ENCODE measurements around the gene ARHGEF25. TPM values are rescaled to one million over a fixed set of nuclear protein-coding genes. Genes with fewer than 3 reads are reported as not detected.

Gene ARHGEF25
- total RNA-seq, 1 donor from 2014 or later, result 18.4 TPM

DNA sequence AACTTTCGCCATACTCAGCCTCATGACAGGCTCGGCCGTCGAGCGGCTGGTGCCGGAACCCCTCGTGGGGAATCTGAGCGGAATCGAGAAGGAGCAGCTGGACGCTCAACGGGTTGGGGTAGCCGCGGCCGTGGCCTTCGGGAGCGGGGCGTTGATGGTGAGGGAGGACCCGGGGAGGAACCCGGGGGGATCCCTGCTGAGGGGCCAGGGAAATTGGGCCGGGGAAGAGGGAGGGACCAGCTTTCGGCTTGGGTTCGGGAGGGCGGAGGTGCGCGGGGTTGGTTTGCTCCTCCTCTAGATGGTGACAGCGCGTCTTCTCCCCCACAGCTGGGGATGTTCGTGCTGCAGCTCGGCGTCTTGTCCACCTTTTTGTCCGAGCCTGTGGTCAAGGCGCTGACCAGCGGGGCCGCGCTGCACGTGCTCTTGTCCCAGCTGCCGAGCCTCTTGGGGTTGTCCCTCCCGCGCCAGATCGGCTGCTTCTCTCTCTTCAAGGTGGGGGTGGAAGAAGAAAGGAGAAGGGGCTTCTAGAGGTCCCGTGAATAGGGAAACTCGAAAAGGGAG, 9.8 kb downstream of the ARHGEF25 start:
- Mint-ChIP-seq H3K36me3 (ENCODE audit: insufficient read depth) (peaks cover 7% of the 10 kb centered on the region), H3K9me3 (ENCODE audit: low read depth) (no peaks in the 10 kb centered on the region), H3K4me3 (ENCODE audit: low read depth) (peak overlapping the region; percentile 66), H3K4me1 (ENCODE audit: low read depth) (peaks cover 11% of the 10 kb centered on the region), H3K27ac (no peak overlapping the region), H3K27me3 (peaks cover 100% of the 10 kb centered on the region)
- TF ChIP-seq, protein P1, sequence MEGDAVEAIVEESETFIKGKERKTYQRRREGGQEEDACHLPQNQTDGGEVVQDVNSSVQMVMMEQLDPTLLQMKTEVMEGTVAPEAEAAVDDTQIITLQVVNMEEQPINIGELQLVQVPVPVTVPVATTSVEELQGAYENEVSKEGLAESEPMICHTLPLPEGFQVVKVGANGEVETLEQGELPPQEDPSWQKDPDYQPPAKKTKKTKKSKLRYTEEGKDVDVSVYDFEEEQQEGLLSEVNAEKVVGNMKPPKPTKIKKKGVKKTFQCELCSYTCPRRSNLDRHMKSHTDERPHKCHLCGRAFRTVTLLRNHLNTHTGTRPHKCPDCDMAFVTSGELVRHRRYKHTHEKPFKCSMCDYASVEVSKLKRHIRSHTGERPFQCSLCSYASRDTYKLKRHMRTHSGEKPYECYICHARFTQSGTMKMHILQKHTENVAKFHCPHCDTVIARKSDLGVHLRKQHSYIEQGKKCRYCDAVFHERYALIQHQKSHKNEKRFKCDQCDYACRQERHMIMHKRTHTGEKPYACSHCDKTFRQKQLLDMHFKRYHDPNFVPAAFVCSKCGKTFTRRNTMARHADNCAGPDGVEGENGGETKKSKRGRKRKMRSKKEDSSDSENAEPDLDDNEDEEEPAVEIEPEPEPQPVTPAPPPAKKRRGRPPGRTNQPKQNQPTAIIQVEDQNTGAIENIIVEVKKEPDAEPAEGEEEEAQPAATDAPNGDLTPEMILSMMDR (IDR thresholded peaks at IDR 0.05; ENCODE audit: unreplicated experiment), result no peak
- DNase-seq (ENCODE audit: low spot score, unreplicated experiment), result no peak

DNA sequence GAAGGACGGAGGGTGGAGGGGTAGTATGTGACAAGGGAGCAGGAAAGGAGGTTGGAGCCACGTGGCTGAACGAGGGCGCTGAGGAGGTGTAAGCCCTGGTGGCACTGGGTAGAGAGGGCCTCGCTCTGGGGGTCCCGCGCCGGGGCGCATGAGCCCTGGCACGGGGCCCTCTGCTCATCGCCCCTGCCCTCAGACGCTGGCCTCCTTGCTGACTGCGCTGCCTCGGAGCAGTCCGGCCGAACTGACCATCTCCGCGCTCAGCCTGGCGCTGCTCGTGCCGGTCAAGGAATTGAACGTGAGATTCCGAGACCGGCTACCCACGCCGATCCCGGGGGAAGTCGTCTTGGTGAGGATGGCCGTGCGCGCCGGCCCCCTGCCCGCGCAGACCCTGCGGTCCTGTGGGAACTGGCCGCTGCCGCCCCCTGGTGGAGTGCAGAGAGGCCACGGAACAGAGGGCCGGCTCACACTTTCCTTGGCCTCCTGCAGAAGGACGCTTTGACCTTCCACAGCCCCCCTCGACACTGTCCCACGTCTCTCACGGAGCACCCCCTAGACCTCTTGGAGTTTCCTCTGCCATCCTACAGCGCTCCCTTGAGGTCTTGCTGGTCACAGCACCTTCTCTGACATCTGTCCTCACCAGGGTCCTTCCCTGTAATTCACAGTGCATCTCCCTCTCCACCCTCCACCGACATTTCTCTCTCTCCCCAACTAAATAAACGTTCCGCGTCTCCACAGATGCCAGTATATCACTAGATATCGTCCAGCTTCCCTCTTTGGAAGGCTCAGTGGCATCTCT, 10.5 kb downstream of the ARHGEF25 start:
- peaks cover 100% of the 10 kb centered on the region for H3K27me3 Mint-ChIP-seq
- H3K27ac Mint-ChIP-seq, result no peak overlapping the region
- DNase-seq (ENCODE audit: low spot score, unreplicated experiment), result peak; percentile 67
- TF ChIP-seq, protein P1 (IDR thresholded peaks at IDR 0.05; ENCODE audit: unreplicated experiment), result peak; percentile 91
- H3K4me1 Mint-ChIP-seq (ENCODE audit: low read depth), result peaks cover 11% of the 10 kb centered on the region
- no peaks in the 10 kb centered on the region for H3K9me3 Mint-ChIP-seq (ENCODE audit: low read depth)
- peaks cover 5% of the 10 kb centered on the region for H3K36me3 Mint-ChIP-seq (ENCODE audit: insufficient read depth)
- H3K4me3 Mint-ChIP-seq (ENCODE audit: low read depth), result peak overlapping the region; percentile 66

DNA sequence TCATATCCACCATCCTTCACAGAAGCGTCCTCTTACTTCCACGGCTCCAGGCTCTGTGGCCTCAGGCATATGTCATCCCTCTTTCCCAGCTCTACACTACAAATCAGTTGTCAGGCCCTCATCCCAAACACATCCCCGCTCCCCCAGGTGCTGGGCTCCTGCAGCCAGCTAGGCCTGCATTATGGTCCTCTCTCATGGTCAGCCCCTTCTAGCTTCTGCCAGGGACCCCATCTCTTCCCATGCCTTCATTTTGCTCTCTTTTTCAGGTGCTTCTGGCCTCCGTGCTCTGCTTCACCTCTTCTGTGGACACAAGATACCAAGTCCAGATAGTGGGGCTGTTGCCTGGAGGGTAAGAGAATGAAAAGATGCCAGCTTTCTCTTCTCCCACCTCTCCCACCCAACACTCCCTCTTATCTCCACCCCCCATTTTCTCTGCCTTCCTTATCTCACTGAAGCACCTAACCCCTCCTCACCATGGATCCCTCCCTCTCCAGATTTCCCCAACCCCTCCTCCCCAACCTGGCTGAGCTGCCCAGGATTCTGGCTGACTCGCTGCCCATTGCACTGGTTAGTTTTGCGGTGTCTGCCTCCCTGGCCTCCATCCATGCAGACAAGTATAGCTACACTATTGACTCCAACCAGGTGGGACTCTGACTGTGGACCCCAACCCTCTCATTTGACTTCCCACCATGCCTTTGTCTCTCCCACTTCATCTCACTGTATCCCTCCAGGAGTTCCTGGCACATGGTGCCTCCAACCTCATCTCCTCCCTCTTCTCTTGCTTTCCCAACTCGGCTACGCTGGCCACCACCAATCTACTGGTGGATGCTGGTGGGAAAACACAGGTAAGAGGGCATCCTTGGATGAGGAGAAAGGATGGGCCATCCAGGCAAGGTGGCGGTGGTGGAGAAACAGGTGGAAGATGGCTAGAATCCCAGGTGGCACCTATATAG, 11.3 kb downstream of the ARHGEF25 start:
- TF ChIP-seq, protein P1 (IDR thresholded peaks at IDR 0.05; ENCODE audit: unreplicated experiment), result no peak

DNA sequence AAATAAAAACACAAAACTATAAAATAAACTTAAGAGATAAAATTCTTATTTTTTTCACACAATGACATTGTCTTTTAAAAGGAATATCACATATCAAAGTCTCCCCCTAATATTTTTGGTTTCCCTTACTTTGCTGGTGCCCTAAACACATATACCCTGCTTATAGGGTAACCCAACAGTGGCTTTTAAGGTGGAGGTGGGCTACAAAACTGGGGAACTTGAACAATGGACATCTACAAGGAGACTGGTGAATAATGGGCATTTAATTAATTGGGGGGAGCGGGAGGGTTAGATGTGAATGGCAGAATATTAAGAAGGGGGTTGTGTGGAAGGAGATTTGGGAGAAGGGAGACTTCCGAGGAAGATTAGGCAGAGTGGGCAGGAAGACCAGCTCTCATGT, 12.2 kb downstream of the ARHGEF25 start:
- Mint-ChIP-seq H3K4me3 (ENCODE audit: low read depth) (no peak overlapping the region), H3K27ac (no peak overlapping the region), H3K36me3 (ENCODE audit: insufficient read depth) (peaks cover 2% of the 10 kb centered on the region), H3K9me3 (ENCODE audit: low read depth) (no peaks in the 10 kb centered on the region), H3K27me3 (peaks cover 95% of the 10 kb centered on the region), H3K4me1 (ENCODE audit: low read depth) (peaks cover 11% of the 10 kb centered on the region)
- TF ChIP-seq, protein P1 (IDR thresholded peaks at IDR 0.05; ENCODE audit: unreplicated experiment), result no peak
- no peak for DNase-seq (ENCODE audit: low spot score, unreplicated experiment)

More for the DNA sequence above, 11.3 kb downstream of the ARHGEF25 start:
- Mint-ChIP-seq H3K9me3 (ENCODE audit: low read depth) (no peaks in the 10 kb centered on the region), H3K4me3 (ENCODE audit: low read depth) (no peak overlapping the region), H3K27me3 (peaks cover 96% of the 10 kb centered on the region), H3K36me3 (ENCODE audit: insufficient read depth) (peaks cover 5% of the 10 kb centered on the region), H3K27ac (no peak overlapping the region), H3K4me1 (ENCODE audit: low read depth) (peaks cover 11% of the 10 kb centered on the region)
- no peak for DNase-seq (ENCODE audit: low spot score, unreplicated experiment)

Data from progenitor cell of endocrine pancreas (in vitro differentiated cells).